ENCODE measurements around the gene ORAI3.

Gene ORAI3

DNA sequence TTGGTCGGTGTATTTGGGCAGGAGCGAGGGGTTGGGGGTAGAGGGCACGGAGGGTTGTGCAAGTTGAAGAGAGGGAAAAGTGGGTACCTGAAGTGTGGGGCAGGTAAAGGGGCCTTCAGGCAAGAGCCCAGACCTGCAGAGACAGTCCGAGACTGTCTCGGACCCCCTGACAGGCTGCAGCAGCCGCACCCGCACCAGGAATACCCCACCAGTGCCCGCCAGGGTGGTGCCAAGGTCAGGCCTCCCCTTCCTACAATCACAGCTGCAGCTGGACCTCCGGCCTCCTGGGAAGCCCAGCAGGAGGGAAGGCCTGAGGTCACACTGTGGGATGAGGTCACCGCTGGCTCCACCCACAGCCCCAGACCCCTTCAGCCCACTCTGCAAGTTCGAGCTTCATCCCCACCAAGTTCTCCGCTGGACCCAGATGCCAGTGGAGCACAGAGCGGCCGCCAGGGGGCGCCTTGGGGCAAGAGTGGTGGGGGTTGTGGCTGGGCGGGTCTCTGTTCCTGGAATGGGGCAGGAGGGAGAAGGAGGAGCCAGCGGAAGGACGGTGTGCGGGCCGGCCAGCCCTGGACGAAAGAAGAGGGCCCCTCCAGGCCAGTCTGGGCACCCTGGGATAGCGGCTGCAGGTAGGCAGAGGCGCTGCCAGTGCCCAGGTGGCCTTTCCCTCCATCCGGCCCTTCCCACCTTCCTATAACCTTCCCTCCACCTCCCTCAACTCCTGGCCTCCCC lies 36.0 kb downstream of the ORAI3 start, which contains the start of gene HSD3B7:
Gene HSD3B7, plus strand, starts transcription at position 539 of the 732 bp plus-strand sequence. CDS start 452 bp downstream, outside the sequence.
- in situ Hi-C loops (cut with MboI; ENCODE audit: low pct_unique_long_range_greater_than_20kb, low sequenced_read_pairs): no loop called here
- DNase-seq: peak; percentile 85

DNA sequence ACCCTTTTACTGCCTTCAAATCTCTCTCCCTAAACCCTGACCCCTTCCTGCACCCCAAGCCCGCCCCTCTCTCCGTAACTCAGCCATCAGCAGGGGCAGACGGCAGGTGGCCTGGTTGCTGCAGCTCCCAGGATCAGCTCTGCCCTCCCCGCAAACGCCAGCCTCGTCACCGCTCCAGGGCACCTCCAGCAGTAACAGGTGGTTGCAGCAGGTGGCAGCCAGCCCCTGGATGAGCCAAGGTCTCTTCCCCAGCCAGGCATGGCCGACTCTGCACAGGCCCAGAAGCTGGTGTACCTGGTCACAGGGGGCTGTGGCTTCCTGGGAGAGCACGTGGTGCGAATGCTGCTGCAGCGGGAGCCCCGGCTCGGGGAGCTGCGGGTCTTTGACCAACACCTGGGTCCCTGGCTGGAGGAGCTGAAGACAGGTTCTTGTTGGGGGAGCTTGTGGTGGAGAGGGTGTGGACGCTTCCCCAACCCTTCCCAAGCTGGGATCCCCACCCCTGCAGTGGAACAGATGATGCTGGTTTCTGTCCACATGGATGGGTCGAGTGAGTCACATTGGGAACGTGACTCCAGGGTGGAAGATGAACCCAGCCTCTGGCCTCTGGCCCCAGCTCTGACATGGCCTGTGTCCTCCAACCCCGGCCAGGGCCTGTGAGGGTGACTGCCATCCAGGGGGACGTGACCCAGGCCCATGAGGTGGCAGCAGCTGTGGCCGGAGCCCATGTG lies 36.7 kb downstream of the ORAI3 start:
- DNase-seq: no peak
- in situ Hi-C loops (cut with MboI; ENCODE audit: low pct_unique_long_range_greater_than_20kb, low sequenced_read_pairs): no loop called here

DNA sequence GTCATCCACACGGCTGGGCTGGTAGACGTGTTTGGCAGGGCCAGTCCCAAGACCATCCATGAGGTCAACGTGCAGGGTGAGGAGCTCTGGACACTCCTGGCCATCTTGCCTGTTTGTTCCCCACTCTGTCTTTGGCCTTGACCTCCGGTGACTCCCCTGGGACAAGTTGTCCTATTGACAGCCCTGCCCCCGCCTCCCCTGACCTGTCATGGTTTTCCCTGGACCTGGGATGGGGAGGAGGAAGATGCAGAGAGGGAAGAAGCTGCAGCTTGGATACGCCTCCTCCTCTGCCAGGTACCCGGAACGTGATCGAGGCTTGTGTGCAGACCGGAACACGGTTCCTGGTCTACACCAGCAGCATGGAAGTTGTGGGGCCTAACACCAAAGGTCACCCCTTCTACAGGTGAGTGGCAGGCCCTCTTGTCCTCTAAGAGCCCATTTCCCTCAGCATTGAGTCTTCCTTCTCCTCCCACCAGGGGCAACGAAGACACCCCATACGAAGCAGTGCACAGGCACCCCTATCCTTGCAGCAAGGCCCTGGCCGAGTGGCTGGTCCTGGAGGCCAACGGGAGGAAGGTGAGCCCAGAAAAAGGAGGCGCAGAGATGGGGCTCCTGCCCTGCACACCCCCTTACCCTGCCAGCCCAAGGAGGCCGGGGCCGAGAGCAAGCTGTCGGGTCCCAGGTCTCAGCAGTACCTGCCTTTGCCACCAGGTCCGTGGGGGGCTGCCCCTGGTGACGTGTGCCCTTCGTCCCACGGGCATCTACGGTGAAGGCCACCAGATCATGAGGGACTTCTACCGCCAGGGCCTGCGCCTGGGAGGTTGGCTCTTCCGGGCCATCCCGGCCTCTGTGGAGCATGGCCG lies 37.5 kb downstream of the ORAI3 start:
- no peak for DNase-seq
- in situ Hi-C loops (cut with MboI; ENCODE audit: low pct_unique_long_range_greater_than_20kb, low sequenced_read_pairs): no loop called here

DNA sequence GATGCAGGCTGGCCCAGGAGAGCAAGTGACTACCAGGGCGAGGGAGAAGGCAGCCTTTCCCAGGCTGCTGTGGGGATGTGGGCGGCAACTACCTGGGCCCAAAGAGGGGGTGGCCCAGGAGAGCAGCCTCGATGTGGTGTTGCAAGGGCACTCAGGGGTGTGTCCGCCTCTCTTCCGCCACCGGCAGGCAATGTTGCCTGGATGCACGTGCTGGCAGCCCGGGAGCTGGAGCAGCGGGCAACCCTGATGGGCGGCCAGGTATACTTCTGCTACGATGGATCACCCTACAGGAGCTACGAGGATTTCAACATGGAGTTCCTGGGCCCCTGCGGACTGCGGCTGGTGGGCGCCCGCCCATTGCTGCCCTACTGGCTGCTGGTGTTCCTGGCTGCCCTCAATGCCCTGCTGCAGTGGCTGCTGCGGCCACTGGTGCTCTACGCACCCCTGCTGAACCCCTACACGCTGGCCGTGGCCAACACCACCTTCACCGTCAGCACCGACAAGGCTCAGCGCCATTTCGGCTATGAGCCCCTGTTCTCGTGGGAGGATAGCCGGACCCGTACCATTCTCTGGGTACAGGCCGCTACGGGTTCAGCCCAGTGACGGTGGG lies 38.8 kb downstream of the ORAI3 start:
- DNase-seq: no peak
- in situ Hi-C loops (cut with MboI; ENCODE audit: low pct_unique_long_range_greater_than_20kb, low sequenced_read_pairs): no loop called here

DNA sequence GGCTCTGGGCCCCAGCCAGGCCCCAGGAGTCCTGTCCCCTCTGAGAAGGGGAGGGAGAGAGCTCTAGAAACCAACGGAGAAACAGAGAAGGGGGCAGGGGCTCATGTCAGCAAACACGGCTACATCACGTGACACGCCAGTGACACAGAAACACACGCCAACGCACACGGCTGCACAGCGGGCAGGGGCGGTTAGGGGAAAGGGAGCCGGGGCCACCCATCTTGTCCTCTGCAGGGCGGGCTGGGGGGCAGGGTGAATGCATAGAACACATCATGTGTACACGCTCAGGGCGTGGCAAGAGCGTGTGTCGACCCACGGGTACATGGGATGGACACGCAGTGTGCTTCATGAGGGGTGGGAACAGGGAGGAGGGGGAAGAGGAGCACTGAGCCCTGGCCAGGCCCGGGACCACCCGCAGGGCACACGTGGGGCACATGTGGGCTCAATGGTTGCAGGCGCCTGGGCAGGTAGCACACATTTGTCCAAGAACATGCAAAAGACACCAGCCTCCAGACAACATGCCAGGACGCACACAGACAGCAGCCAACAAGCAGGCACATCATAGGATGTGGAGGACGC lies 40.7 kb downstream of the ORAI3 start:
- DNase-seq: no peak
- in situ Hi-C loops (cut with MboI; ENCODE audit: low pct_unique_long_range_greater_than_20kb, low sequenced_read_pairs): no loop called here

DNA sequence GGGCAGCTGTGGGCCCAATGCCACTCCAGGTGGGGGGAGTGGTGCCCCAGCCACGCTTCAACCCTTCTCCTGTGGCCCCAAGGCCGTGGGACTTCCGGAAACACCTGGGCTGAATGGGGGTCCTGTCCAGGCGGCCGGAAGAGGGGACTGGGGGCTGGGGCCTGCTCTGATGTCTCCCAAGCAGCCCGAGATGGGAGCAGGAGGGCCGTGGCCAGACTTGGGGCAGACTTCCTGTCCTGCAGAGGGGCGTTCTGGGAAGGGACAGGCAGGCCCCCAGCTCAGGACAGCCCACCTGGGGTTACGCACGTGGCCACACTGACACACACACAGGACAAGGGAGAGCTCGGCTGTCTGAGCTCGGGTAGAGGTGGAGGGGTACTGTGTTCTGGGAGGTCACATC lies 41.2 kb downstream of the ORAI3 start:
- in situ Hi-C loops (cut with MboI; ENCODE audit: low pct_unique_long_range_greater_than_20kb, low sequenced_read_pairs): no loop called here
- DNase-seq: no peak

DNA sequence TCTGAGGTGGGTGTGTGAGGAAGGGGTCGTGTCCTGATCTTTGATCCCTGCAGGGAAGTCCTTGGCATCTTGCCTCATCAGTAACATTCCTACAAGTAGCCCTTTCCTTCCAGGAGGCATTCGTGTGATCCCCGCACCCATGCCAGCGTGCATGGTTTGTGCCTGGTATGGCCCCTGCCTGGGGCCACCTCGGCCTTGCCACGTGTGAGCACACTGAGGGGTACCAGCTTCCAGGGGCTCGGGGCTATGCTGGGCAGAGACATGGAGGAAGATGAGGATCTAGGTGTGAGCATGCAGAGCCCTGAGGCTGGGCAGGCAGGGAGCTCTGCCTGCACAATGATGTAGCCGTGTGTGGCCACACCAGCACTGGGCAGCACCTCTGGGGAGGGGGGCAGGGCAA lies 42.2 kb downstream of the ORAI3 start:
- no peak for DNase-seq
- in situ Hi-C loops (cut with MboI; ENCODE audit: low pct_unique_long_range_greater_than_20kb, low sequenced_read_pairs): no loop called here

DNA sequence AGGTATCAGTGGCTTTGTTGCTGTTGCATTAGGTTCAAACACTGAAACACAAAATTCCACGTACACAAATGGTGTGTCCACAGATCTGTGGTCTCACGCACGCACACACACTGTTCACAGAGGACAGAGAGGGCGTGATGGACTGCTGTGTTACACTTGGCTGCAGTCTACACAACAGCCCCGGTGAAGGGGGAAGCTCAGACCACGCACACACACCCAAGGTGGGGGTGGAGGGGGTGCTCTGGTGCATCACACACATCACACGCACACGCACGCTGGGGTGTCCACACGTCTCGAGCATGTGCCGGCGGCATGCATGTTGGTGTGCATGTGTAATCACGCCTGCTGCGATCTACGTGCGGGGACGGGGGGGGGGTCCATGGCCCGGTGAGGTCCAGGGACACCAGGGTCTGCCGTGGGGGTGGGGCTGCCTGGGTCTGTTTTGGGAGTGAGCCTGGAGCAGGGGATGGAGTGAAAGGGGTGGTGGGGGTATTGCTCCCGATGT lies 43.5 kb downstream of the ORAI3 start:
- in situ Hi-C loops (cut with MboI; ENCODE audit: low pct_unique_long_range_greater_than_20kb, low sequenced_read_pairs): no loop called here
- no peak for DNase-seq

DNA sequence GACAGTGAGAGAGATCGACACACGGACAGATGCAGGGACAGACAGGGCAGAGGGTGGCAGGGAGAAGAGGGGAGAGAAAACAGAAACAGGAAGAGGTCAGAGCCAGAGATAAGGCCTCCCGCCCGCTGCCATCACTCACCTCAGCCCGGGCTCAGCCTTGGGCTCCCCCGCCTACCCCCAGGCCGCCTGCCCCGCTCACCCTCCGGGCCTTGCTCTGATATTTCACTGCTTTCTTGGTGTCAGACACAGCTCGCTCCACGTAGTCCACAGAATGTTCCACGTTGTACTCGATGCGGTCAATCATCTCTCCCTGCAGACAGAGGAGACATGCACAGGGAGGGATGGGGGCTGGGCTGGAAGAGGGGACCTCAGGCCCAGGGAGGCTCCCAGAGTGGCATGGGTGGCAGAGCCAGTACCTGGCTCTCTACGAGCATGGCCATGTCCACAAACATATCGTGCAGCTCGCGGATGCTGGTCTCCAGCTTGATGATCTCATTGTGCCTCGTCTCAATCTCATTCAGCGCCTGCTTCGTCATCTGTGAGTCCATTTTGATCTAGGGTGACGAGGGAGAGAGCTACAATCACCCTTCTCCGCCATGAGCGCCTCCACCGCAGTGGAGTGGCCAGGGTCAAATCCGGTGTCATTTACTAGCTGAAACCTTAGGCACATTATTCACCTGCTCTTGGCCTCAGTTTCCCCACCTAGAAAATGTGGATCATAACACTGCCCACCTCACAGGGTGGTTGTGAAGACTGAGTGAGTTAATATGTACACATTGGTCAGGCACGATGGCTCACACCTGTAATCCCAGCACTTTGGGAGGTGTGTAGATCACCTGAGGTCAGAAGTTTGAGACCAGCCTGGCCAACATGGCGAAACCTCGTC lies 44.3 kb downstream of the ORAI3 start:
- peak; percentile 58 for DNase-seq
- in situ Hi-C loops (cut with MboI; ENCODE audit: low pct_unique_long_range_greater_than_20kb, low sequenced_read_pairs): no loop called here

DNA sequence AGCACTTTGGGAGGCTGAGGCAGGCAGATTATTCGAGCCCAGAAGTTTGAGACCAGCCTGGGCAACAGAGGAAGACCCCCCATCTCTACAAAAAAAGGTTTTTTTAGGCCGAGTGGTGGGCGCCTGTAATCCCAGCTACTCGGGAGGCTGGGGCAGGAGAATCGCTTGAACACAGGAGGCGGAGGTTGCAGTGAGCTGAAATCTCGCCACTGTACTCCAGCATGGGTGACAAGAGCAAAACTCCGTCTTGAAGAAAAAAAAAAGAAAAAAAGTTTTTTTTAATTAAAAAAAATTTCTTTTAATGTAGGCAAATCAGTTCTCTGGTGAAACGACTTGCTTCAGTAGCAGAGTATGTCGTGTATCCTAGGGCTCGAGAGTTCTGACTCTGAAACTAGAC lies 47.1 kb downstream of the ORAI3 start:
- no peak for DNase-seq
- in situ Hi-C loops (cut with MboI; ENCODE audit: low pct_unique_long_range_greater_than_20kb, low sequenced_read_pairs): no loop called here

DNA sequence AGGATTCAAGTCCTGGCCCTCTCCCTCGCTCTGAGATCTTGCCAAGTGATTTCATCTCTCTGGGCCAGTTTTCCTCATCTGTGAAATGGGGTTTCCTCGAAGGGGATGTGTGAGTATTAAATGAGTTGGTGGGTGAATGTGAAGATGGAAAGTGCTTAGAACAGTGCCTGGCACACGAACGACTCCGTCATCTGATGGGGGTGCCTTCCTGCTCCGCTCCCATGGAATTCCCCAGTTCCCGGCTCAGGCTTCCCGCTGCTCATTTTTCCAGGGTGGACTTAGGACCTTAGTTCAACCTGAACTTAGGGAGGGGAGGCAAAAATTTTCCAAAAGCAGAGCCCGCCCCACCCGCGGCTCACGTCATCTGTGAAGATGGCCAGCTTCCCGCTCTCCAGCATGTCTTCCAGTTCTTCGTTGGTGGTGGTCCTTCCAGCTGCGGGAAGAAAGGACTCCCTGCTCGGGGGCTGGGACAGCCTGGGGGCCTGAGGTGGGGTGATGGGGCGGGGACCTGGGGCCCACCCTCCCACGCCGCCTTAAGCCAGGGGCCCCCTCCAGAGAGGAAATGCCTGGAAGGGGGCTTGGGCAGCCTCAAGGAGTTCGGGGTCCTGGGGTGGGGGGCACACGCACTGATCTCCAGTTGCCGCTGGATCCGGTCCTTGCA lies 47.6 kb downstream of the ORAI3 start:
- in situ Hi-C loops (cut with MboI; ENCODE audit: low pct_unique_long_range_greater_than_20kb, low sequenced_read_pairs): no loop called here
- no peak for DNase-seq

DNA sequence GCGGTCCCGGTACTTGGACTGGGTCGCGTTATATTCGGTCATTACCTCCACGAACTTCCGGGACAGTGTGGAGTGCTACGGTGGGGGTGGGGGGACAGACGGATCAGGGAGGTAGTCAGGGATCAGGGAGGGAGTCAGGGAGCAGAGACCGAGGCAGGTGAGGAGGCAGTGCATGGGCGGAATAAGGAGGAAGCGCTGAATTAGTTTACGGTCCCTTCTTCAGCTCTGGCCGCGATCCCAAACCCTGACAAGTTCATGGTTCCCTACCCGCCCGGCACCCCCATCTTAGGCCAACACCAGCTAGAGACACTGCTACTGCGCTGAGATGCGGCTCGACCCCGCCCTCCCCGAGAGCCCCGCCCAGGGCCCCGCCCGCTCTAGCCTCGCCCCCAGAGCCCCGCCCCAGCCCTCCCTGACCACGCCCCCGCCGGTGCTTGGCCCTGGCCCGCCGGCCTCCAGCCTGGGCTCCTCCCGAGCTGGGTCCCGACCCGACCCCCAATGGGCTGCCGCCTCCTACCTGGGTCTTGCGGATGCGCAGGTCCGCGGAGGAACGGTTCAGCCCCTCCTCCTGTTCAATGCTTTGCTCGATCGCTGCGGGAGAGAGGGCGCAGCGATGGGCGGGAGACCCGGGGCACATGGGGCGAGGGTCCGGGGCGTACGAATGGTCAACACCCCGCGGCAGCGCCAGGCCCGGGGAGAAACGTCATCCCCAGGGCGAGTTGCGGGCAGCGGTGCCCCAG lies 48.3 kb downstream of the ORAI3 start:
- in situ Hi-C loops (cut with MboI; ENCODE audit: low pct_unique_long_range_greater_than_20kb, low sequenced_read_pairs): no loop called here
- no peak for DNase-seq

DNA sequence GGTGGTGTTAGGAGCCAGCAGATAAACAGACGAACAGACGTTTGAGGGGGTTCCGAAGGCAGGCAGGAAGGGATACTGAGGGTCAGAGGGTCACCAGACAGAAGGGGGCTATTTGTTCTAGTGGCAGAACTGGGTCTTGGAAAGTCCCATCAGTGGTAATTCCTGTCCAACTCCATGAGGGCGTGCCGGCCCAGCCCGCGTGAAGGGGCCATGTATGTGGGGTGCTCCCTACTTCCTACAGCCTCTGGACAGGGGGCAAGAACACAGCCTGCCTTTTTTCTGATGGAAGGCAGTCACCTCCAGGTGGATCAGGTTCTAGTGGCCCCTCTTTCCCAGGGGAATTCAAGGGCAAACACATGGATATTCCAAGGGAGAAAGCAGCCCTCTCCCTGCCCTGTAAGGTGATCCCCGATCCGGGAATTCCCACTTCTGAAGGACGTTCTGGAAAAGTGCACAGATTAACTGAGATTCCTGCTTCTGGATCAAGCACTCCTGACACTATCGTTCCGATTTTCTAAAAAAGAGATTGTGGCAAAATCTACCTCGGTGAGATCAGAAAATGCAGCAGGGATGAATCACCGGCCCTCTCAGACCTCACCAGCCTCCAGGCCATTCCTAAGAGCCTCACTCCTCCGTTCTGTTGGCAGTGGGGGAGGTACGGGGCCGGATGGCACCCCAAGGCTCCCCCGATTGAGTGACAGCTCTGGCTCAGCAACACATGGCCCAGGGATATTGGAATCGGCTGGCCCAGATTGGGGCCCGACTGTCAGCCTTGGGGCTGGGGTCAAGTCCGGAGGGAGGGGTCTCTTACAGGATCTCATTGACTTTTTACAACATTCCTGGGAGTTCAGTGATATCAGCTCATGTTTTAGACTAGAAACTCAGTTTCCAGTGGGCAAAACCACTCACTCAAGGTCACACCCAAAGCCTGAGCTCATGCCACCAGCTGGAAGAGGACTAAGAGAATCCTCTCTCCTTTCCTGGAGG lies 49.1 kb downstream of the ORAI3 start:
- in situ Hi-C loops (cut with MboI; ENCODE audit: low pct_unique_long_range_greater_than_20kb, low sequenced_read_pairs): no loop called here
- no peak for DNase-seq

DNA sequence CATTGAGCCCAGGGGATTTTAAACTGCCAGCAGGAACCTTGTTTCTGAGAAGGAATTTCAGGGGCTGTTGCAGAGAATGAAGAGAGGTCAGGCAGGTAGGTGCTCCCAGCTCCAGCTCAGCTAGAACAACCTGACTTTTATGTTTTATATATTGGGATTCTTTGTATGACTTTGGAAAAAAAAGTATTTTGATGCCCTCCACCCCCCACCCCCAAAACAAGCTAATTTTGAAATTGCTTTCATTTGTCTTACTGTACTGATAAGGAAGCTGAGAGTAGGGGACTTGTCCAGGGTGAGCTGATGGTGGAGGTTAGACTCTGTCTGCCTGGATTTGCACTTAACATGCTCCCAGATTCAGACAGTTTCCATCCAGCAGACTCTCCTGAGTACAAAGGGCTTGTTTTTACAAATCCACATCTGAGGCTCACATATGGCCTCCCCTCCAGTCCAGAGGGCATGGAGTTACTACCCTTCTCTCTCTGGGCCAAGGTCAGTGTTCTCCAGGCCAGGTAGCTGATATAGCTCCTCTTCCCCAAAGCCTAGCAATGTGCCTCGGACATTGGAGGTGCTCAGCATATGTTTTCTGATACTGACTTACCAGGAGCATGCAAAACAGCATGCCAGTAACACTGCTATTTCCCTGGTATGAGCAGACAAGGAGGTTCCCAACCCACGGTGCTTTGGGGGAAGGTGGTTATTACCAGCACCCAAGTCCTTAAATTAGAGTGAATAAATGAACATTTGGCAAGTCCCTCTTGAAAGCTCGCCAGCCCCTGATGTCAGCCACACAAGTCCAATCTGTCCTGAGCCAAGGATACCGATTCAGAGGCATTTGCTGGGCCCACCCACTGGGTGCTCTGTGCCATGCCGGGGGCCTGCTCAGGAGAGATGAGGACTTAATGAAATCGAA lies 50.2 kb downstream of the ORAI3 start:
- in situ Hi-C loops (cut with MboI; ENCODE audit: low pct_unique_long_range_greater_than_20kb, low sequenced_read_pairs): no loop called here
- no peak for DNase-seq

Data from KBM-7 (cell line).